NCI-H2227 (cell line): Measurements from ENCODE around the gene PDSS1.
"Not testable (repeated sequence)": the region's sequence is repeated elsewhere in the genome, so short reads cannot be mapped to it uniquely, and the experiment has no call there.

Source experiments
- DNase-seq: peaks from one replicate; lab custom pipeline; 2025; ENCODE audit not compliant: unreplicated experiment; lab: John Stamatoyannopoulos, UW

Gene PDSS1

DNA sequence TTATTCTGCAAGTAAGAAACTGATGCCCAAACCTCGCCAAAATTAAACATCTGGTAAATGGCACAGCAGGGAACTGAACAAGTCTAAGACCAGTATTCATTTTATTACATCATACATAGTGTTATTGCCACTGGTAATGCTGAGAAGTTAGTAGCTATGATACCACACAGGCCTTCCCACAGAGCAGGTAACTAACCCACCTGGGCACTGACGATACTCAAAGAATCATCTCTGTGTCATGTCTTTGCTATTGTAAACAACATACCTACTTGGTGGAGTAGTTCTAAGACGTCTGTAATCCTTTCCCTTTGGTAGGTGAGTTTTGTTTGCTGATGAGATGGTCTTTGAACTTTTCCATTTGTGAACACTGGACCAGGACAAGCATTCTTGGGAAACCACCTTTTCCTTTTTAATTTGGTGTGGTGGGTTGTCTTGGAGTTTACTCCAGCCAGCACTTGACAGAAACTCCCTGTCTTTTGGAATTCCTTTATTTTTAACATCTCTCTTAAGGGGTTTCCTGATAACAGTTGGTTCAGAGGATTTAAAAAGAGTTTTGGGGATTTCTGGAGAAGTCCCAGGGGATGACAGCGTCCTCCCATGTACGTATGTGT lies 40.9 kb downstream of the PDSS1 start:
- no peak for DNase-seq

DNA sequence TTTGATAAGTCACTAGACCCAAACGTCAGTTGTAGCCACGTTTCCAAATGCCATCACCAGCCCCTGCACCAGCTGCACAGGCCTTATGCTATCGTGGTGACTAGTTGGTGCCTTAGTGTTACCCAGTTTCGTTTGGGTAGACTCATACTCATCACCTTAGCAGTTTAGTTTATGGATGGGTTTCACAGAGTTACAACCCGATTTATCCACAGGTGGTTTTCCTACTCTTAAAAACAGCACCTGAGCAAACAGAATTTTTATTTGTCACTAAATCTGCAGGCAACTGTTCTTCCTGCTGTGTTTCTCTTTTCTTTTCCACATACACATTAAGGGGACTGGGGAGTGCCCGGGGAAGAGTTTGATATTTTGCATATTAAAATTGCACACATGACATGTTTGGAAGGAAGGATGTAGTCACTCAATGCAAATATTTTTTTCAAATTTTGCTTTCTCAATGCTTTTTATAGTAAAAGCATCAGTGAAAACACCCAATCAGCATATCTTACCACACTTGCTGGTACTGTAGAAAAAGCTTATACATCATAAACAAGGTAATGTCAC lies 41.6 kb downstream of the PDSS1 start:
- DNase-seq: no peak

DNA sequence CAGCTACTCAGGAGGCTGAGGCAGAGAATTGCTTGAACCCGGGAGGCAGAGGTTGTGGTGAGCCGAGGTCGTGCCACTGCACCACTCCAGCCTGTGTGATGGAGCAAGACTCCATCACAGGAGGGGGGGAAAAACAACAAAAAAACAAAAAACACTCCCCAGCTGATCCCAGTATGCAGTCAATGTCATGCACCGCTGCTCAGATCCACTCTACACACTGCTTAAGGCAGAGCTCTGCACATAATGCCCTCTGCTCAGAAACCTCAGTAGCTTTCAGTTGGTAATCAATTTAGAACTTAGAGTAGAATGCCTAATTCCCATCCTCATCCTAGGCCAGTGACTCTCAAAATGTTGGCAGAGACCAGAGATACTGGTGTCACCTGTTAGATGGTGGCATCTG lies 43.9 kb downstream of the PDSS1 start:
- no peak for DNase-seq

DNA sequence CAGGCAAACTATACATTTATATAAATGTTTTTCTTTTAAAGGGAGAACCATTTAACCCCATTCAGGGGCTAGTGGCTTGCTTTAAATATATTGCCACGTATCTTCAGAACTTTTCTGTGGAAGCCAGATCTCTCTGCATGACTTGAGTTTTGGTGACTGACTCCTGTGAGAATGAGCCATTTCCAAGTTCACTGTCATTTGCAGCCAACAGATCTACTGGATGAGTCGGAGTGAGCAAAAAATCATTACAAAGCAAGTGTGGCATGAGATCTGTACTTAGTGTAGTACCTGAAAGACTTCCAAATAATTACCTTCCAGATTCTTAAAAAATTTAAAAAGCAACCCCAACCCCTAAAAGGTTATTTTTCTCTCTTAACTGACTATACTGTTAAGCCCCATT lies 45.6 kb downstream of the PDSS1 start:
- DNase-seq: no peak

DNA sequence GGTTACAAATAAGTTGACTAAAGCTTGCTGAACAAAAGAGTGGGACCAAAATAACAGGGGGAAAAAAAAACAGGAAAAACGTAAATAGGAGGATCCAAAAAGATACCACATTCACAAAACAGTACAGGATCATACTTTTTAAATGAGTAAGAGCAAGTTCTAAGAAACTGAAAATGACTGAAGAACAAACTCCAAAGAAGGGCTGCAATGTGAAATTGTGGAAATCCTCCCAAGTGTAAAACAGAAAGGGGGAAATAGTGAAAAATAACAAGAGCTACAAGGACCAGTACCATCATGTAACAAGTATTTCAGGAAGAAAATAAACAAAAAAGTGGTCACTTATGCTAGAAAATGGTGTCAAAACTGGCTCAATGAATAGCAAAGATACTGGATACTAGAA lies 46.3 kb downstream of the PDSS1 start:
- no peak for DNase-seq

DNA sequence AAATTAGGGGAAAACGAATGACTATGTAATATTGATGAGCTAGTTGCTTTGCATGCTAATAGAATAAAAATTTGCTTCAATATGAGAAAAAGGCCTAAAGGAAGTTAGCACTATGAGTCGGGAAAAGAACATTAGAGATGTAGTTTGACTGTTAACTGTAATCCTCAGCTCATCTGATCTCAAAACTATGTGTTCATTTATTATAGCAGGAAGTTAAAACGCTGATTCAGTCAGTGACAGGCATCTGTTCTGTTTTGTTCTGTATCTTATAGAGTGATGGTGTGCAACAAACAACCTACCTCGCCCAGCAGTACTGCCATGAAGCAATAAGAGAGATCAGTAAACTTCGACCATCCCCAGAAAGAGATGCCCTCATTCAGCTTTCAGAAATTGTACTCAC lies 48.6 kb downstream of the PDSS1 start:
- no peak for DNase-seq

DNA sequence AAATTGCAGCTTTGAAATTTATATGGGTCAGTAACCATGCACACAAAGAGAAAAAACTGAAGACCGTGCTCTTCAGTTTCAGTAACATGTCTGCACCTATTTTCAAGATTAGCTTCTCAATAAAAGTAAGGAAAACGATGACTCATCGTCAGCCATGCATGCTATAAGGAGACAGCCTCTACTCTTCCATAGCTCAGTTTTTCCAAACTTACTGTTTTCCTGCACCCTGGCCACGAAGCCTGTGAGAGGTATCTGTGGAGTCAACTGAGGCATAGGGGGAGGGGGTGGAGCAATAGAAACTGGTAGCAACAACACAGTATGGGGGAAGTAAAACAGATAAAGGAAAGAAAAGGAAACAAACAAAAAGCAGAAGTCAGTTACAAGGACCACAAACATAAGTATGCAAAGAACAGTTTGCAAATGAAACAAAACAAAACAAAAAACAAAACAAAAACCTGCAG lies 58.0 kb downstream of the PDSS1 start:
- no peak for DNase-seq

DNA sequence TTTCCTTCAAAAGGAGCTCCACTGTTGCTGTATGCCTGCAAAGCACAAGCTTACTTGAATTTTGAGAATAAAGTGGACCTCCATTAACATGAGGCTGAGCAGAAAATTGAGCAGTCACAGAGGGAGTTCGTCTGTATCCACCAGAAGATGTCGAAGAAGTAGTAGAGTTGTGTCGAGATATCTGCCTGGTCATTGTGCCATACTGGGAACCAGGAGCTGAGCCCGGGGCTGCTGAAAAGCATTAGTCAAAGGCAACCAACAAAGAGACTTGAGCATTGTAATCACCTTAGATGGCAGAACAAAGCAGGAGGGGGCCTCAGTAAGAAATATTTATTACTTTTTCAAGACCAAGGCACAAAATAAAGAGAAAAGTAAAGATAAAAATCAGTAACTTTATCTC lies 61.5 kb downstream of the PDSS1 start:
- DNase-seq: no peak

DNA sequence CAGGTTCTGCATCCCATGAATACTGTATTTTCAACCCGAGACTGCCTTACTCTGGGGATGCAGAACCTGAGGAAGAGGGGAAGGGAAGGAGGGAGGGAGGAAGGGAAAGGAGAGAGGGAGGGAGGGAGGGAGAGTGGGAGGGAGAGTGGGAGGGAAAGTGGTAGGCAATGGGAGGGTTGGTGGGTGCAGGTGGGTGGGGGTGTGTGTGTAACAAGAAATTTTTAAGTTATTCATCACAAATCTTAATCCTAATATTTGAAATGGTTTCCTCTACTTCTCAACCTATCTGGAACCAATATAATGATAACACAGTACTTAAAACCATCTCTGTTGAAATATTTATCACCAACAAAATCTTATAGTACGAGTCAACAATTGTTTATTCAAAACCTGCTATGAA lies 68.0 kb downstream of the PDSS1 start:
- no peak for DNase-seq

DNA sequence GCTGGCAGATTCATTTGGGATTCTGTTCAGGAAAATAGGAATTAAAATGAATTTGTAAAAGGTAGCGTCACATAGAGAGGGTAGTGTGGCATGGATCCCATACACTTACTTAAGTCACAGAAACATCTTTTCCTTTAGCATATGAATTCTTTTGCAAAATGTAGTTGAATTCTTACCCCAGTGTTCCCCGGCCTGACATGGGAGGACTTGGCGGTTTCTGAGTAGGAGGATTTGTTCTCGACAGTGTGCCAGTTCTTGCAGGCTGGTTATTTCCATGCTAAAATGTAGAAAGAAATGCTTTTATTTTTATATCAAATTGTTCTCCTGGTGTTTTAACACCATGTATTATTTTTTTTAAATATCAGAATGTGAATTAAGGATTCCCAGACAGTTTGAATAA lies 72.6 kb downstream of the PDSS1 start:
- no peak for DNase-seq

DNA sequence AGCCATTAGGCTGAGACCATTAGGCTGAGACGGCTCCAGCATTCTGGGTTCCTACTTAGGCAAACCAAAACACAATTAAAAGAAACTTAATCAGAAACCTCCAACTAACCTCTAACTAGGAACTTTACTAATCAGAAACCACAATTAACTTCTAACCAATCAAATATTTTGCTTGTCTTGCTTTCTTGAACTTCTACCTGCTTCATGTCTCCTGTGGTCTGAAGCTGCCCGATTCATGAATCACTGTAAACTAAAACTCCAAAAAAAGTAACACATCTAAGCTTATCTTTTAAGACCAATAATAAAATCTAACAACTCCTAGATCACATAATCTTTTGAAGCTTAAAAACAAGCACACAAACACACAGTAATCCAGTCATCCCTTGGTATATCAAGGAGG lies 76.1 kb downstream of the PDSS1 start:
- no peak for DNase-seq

DNA sequence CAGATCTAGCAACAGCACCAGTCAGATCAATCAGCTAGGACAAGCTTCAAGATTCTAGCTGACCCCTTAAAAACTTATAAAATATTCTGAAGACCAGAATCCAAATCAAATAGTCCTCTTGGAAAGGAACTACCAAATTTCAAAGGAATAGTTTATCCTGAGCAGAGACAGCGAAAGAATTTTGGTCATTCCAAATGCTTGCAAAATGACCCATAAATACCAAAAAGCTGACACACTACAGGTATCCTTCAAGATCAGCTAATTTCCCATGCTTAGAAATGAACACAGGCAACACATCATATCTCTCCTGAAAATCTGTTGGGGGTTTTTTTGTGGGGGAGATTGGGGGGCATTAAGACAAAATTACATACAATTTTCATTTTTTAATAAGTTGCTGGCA lies 78.8 kb downstream of the PDSS1 start:
- no peak for DNase-seq

DNA sequence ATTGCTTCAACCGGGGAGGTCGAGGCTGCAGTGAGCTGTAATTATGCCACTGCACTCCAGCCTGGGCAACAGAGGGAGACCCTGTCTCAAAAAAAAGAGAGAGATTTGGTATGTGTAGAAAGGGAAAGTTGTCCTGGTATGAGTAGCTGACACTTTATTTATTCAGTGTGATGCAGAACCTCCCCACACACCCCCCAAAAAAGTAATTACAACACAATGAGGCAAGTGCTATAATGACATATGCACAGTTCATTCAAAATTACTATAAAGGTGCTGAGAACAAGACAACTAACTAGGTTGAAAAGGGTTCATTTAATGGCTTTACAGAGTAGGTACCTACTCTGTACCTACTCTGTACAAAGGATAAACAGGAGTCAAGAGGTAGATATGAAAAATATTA lies 80.2 kb downstream of the PDSS1 start:
- no peak for DNase-seq

DNA sequence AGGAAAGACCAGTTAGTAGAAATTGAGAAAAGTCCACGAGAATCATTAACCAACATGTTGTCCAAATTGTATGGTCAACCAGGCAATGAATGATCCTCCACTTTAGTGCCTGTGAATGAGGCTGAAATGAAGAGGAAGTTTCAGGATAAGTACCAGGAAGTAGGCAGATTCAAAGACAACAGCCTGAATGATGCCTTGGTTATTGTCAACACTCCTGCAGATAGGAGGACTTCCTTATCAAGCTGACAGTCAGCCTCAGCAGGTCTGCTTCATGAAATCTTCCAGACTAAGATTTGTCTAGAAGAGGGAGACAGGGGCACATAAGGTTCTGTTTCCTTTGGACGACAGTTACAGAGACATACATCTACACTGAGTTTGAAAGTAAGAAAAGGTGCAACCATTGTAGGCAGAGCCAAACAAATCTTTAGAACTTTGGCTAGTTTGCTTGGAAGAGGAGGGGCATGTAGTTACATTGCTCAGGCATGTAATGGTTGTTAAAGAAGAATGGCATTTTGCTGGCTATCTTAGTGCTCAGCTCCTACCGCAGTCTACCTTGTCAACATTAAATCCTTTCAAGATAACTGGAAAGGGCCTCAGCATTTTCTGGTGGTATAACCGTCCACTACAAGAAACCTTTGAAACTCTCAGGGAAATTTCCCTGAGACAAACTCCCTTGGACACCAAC lies 81.8 kb downstream of the PDSS1 start:
- DNase-seq: no peak

DNA sequence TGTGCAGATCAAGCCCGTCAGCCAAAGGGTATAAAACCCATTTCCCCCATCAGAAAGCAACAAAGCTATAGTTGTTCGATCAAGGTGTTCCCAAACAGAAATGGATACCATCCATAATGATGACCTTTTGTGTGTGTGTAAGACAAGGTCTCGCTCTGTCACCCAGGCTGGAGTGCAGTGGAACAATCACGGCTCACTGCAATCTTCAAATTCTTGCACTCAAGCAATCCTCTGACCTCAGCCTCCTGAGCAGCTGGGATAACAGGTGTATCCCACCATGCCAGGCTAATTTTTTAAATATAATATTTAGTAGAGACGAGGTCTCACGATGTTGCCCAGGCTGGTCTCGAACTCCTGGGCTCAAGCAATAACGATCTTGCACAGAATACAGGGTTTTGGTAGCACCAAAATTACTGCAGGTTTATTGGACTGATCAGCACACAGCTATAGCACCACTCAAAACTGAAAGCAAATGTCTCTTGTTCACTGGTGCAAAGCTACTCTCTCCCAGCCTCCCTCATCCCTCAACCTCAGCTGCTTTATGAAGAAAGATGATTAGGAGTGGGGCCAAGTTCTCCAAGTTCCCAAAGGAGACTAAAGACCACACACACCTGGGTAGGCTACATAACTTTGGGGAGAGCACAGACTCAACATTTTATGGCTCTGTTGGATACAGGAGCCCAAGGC lies 82.7 kb downstream of the PDSS1 start:
- DNase-seq: no peak

DNA sequence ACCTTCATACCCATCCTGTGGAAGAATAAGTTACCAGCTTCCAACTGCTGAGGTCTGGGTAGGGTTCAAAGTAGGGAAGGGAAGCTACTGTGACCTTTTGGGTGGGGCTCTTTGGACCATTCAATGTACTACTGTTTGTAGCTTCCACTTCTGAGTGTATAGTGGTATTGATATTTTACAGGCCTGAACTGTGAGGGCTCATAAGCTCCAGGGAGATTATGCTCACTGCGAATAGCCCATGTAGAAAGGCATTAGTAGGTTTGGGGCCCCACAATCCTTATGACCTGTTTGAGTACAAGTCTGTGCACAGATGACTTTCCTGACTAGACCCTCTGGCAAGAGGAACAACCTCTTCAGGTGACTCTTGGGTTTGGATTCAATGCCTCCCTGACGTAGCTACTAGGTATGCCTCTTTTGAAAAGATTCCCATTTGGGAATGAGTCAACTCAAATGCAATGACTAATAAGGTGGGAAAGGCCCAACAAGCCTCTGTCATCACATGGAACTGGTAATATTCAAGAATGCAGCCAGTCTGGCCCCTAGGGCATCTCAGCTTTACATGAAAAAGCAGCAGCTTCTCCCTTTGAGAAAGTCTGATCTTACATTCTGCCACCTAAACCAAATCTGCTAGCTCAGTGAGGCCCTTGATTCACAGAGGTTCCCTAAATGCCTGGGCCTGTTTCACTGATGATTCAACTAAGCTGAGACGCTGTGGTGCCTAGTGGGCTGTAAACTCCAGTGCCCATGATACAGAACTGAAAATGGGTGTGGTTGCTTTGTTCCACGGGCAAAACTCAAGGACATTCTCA lies 83.5 kb downstream of the PDSS1 start:
- no peak for DNase-seq

DNA sequence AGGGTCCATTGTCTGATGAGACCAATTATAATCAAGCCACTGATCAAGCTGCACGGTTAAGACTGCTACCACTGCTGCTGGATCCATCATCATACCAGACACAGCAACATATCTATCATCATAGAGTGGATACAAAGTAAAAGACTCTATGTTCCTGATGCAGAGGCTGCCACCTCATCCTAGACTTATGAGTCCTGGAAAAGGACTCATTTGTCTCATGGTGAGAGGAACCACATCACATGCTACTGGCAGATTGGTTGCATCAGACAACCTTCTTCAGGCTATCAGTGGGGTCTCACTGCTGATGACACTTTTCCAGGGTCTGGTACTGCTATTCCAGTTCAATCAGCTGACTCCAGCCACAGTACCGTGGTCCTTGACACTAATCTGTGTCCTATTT lies 84.3 kb downstream of the PDSS1 start:
- DNase-seq: no peak

DNA sequence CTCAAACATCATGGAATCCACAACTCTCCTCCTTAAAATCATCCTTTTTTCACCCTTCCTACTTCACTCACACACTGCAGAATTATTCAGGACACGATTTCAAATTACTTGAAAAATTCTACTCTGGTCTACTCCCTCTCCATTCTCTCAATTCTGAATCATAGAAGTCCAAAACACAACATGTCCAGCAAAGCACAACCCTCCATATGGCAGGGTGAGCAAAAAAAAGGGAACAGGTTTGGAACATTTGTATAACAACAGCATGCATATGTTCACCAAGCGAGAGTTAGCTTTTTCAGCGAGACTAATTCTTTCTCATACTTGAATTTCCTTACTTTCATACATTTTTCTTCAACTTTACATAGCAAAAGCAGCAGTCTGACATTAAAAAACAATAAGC lies 89.9 kb downstream of the PDSS1 start:
- no peak for DNase-seq

DNA sequence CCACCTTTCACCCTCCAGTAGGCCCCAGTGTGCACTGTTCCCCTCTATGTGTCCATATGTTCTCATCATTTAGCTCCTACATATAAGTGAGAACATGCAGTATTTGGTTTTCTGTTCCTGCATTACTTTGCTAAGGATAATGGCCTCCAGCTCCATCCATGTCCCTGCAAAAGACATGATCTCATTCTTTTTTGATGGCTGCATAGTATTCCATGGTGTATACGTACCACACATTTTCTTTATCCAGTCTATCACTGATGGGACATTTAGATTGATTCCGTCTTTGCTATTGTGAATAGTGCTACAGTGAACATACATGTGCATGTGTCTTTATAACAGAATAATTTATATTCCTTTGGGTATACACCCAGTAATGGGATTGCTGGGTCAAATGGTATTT lies 92.3 kb downstream of the PDSS1 start:
- not testable (repeated sequence) for DNase-seq

DNA sequence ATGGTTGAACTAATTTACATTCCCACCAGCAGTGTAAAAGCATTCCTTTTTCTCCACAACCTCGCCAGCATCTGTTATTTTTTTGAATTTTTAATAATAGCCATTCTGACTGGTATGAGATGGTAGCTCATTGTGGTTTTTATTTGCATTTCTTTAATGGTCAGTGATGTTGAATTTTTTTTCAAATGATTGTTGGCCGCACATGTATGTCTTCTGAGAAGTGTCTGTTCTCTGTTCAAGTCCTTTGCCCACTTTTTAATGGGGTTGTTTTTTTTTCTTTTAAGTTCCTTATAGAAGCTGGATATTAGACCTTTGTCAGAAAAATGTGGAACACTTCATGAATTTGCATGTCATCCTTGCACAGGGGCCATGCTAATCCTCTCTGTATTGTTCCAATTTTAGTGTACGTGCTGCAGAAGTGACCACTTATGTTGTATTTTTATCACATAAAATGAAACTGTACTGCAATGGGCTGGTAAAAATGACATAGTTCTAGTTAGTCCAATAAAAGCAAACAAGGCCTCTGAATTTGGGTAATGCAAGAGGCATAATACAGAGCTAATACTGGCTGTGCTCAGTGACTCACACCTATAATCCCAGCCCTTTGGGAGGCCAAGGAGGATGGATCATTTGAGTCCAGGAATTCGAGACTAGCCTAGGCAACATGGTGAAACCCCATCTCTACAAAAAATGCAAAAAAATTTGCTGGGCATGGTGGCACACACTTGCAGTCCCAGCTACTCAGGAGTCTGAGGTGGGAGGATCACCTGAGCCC lies 92.9 kb downstream of the PDSS1 start:
- no peak for DNase-seq
